Thyroid gland (tissue), 4 donors: ENCODE measurements around the gene GDPD5.

ENCODE experiments used
- POLR2A ChIP-seq, 2 donors: fragments of 450-650 bp; IDR thresholded peaks; one replicate each; pipeline ENCODE4 v1.6.1; 2017; ENCODE audit warnings: antibody characterized with exemption in 2 of 2, mild to moderate bottlenecking in 2 of 2, moderate library complexity in 1 of 2
- TF ChIP-seq, protein P1 (sequence below), 6 experiments: fragments of 200-600 bp in 3 of 6; fragments of 450-650 bp in 3 of 6; sonication (generic) in 3 of 6; IDR thresholded peaks; one replicate each; pipeline ENCODE4 v1.5.1; 2016 to 2019; ENCODE audit warnings: antibody characterized with exemption in 6 of 6, mild to moderate bottlenecking in 2 of 6, inconsistent platforms in 1 of 6, moderate library complexity in 1 of 6

DNA sequence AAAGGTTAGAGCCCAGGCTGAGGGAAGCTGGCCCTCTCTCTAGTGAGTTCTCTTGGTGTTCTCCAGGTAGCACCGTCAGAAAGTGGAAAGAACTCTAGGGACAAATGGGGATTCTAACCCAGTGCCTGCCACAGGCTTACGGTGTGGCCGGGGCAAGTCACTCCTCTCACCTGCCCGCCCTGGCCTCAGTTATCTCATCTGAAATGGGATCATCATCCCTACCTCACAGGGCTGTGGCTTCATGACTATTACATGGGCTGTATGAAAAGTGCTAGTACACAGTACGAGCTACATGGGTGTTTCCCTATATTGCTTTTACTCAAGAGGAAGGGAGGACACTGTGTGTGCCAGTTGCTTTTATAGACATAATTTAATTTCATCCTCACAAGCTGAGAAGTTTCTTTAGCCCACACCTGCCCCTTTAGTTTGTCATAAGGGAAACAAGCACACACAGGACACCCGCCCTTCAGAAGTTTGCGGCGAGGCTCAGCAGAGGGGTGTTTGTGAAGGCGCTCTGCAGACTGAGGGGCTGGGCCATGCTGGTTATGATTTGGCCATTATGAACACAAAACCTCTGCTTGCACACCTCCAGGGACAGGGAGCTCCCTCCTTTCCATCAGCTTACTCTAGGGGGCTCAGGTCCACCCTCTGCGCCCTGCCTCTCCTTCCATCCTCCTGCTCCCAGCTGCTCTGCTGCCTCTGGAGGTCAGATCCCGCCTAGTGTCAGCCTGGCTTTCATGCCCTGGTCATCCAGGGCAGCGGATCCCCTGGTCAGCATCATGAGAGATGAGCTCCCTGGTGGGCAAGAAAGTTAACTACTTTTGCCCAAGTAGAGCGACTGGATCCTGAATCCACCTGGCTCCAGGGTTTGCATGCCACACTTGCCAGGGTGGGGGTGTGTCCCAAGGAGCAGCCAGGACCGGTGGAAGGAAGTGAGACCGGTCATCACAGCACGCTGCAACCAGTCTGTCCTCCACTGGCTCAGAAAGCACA lies 93.9 kb downstream of the GDPD5 start:
- no peak for TF ChIP-seq POLR2A (IDR thresholded peaks at IDR 0.05)
- TF ChIP-seq, protein P1, sequence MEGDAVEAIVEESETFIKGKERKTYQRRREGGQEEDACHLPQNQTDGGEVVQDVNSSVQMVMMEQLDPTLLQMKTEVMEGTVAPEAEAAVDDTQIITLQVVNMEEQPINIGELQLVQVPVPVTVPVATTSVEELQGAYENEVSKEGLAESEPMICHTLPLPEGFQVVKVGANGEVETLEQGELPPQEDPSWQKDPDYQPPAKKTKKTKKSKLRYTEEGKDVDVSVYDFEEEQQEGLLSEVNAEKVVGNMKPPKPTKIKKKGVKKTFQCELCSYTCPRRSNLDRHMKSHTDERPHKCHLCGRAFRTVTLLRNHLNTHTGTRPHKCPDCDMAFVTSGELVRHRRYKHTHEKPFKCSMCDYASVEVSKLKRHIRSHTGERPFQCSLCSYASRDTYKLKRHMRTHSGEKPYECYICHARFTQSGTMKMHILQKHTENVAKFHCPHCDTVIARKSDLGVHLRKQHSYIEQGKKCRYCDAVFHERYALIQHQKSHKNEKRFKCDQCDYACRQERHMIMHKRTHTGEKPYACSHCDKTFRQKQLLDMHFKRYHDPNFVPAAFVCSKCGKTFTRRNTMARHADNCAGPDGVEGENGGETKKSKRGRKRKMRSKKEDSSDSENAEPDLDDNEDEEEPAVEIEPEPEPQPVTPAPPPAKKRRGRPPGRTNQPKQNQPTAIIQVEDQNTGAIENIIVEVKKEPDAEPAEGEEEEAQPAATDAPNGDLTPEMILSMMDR (IDR thresholded peaks at IDR 0.05), result no peak
